Measurements from ENCODE around the gene ARHGEF4.
A peak's percentile ranks its signal among the peaks of the same experiment; 100 is the strongest.

The ARHGEF4 gene

DNA sequence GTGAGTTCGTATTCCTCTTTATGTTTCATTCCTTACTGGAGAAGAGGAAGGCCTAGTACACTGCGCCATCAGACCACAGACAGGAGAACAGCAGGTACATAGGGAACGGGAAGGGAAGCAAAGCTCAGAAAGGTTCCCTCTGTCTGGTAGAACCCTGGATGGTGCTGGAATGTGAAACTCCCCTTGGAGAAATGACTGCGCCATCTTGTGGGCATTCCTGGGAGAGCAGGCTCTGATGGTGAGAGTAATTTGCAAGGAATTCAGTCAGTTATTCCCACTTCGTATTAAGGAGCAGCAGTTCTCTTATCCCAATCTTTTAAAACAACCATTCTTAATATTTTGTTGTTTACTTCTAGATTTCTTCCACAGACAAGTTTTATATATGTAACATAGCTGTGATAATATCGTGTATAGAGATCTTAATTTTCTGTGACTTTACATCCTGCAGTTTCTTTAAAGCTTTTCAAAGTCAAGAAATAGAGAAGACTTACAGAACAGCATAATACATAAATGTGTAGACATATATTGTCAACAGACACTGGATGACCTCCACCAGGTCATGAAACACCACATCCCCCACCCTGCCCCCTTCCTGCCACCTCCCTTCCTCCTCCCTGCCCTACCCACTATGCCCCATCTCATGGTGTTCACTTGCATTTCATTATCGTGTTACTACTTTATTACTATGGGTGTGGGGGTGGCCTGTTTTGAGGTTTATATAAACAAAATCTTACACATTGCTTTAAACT lies 83.9 kb downstream of the ARHGEF4 start:
- DNase-seq: peak; percentile 65

DNA sequence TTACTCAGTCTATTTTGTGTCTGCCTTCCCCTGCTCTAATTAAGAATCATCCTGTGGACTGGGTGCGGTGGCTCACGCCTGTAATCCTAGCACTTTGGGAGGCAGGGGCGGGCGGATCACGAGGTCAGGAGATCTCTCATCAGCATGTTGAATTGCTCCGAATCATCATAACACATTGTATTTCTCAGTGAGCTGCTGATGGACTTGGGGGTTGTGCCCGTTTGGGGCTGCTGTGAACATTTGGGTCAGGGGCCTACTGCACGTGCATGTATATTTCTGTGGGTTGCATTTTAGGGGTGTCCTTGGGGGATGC lies 84.4 kb downstream of the ARHGEF4 start:
- no peak for DNase-seq

DNA sequence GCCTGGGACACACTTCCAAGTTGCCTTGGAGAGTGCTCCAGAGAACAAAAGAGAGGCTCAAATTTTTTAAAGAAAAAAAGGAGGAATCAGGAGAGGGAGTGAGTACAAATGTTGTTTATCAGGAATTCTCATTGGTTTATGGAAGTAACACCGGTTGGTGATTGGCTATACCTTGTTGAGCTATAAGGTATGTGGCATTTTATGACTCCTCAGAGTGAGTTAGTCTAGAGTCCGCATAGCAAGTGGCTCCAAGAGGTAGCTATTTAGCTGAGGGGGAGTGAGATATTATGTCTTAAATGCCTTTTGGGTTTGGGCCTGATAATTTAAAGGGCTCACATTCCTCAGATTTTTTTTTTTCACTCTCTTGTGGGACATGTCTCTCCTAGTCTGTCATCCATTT lies 85.7 kb downstream of the ARHGEF4 start:
- DNase-seq: no peak

DNA sequence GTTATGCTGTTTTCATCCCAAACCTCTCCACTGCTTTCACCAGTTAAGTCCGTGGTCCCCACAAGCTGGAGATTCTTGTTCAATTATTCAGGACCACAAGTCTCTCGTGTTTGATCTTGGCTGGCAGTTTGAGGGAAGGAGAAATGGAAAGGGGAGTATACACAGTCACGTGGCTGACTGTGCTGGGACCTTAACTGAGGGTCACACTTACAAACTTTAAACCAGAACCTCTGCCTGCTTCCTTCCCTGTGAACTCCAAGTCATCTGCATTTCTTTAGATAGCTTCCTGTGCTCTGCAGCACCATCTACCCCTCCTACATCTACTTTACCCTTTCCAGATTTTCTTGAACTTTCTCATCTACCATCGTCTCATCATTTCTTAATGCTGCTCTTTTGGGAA lies 91.7 kb downstream of the ARHGEF4 start:
- no peak for DNase-seq

DNA sequence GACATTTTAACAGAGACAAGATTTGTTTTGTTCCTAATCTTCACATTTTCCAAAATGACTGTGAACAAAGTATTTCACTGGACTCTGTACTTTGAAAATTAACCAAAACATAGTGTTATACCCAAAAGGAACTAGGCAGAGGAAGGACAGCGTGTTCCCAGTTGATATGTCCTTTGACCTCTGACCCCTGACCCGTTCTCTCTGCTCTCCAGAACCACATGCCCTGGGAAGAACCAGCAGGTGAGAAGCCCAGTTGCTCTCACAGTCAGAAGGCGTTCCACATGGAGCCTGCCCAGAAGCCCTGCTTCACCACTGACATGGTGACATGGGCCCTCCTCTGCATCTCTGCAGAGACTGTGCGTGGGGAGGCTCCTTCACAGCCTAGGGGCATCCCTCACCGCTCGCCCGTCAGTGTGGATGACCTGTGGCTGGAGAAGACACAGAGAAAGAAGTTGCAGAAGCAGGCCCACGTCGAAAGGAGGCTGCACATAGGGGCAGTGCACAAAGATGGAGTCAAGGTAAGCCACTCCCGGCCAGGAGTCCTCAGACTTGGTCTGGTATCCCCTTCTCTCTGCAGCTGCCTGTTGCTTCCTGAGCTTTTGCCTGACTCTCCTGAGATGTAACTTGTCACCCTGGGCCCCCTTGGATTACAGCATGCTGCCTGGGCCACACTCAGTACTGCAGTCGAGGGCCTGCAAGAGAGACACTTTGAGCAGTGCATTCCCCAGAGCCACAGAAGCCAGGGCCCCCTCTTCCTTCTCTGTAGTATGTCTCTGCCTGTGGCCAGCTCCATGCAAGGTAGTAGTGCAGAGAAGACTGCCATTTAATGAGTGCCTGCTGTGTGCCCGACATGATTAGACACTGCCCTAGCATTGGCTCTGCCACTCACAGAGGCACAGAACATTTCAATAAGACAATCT lies 94.3 kb downstream of the ARHGEF4 start:
- DNase-seq: no peak

DNA sequence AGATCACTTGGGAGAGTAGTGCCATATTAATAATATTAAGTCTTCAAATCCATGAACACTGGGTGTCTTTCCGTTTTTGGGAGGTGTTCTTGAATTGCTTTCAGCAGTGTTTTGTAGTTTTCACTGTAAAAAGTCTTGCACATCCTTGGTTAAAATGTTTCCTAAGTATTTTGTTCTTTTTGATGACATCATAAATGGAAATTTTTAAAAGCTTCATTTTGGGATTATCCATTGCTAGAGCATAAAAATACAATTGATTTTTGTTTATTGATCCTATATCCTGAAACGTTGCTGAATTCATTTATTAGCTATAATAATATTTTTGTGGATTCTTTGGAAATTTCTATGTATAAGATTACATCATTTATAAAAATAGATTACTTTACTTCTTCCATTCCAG lies 96.8 kb downstream of the ARHGEF4 start:
- no peak for DNase-seq

DNA sequence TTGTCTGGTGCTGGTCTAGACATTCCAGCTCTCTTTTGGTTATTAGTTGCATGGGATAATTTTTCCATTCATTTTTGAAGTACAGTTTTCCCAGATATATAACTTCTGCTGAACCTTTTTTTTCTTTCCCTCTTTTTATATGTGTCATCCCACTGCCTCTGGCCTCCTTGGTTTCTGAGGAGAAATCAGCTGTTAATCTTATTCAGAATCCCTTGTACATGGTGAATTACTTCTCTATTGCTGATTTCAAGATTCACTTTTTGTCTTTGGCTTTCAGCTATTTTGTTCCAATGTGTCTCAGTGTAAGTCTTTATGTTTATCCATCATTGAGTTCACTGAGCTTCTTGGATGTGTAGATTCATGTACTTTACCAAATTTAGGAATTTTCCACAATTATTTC lies 99.7 kb downstream of the ARHGEF4 start:
- no peak for DNase-seq

DNA sequence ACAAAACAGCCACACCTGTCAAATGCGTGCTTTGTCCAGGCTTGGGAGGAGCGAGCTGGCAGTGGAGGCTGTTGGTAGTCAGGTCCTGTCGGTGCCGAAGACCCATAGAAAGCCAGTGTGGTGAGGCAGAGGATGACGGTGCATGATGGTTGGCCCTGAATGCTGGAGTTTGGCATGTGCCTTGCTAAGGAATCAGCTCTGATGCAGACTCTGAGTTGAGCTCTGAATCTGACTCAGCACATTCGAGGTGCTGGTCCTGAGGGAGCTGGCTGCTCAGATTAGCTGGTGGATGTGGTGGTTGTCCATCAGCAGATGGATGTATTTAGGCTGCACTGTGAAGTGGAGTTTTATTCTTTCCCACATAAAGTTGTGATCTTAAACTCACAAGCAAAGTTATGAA lies 111.3 kb downstream of the ARHGEF4 start:
- DNase-seq: no peak

DNA sequence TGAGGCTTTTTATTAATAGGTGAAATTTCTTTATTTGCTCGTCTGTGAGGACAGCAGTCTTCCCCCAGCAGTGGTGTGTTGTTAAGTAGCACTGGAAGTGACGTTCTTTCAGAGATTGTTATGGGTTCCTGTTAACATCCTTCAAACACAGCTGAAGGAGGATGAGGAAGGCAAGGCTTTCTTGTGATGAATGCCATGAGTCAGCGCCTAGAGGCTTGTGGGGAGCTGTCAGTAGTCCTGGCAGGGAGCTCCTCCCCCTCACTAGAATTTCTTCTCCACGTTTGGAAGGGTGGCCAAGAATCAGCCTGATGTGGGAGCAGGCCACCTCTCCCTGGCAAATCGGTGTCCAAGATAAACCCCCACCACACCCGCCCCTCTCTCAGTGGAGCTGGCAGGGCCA lies 113.2 kb downstream of the ARHGEF4 start:
- DNase-seq: no peak

DNA sequence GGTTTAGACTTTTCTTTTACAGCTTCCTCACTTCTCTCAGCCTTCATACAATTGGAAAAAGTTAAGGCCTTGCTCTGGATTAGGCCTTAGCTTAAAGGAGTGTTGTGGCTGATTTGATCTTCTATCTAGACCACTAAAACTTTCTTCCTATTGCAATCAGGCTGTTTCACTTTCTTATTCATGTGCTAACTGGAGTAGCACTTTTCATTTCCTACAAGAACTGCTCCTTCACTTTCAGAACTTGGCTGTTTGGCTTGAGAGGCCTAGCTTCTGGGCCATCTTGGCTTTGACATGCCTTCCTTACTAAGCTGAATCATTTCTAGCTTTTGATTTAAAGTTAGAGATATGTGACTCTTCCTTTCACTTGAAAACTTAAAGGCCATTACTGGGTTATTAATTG lies 114.3 kb downstream of the ARHGEF4 start:
- no peak for DNase-seq

DNA sequence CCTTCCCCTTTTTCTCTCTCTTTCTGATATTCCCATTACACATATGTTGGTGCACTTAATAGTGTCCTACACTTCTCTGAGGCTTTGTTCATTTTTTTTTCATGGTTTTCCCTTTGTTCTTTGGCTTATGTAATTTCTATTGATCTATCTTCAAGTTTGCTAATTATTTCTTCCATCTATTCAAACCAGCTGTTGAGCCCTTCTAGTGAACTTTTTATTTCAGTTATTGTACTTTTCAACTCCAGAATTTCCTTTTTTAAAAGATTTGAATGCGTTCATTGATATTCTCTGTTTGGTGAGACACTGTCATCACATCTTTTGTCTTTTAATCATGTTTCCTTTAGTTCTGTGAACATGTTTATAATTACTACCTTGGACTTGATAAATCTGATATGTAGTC lies 118.2 kb downstream of the ARHGEF4 start:
- no peak for DNase-seq

DNA sequence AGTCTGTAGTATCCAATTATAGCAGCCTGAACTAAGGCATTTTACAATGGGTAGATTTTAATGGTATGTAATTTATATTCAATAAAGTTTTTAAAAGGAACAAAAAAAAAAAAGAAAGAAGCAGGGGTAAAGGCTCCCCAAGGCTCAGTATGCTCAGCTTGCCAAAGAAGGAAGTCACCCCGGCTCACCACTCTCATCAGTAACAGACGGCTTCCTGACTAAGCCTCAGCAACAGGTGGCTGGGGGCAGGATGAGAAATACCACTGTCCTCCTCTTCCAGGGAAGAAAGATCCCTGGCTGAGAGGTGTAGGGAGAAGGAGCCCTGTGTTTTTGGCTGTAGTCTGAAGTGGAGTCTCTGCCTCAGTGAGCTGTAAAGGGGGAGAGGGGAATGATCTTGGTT lies 121.2 kb downstream of the ARHGEF4 start:
- no peak for DNase-seq

DNA sequence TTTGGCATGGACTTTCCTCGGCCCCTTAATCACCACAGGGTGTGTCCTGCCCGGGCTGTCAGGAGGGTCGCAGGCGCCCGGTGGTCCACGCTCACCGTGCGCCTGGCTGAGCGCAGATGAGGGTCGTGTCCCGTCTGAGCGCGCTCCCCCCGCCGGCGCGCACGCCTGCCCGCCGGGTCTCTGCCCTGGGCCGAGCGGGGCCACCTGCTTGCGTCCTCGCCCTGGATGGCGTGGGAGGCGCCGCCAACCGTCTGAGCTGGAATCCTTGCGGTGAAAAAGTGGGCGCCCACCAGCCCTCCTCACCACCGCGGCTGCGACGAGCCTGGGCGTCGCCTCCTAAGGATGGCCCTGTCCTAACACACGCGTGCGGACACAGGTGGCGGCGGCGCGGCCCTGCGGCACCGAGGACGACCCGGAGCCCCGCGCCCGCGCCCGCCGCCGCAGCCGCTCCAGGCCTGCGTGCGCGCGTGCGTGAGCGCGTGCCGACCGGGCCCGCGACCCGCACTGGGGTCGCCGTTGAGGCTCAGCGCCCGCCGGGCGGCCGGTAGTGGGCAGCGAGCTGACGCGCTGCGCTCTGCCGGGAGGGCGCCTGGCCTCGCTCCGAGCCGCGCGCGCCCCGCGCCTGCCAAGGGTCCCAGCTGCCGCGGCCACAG lies 126.6 kb downstream of the ARHGEF4 start:
- no peak for DNase-seq

DNA sequence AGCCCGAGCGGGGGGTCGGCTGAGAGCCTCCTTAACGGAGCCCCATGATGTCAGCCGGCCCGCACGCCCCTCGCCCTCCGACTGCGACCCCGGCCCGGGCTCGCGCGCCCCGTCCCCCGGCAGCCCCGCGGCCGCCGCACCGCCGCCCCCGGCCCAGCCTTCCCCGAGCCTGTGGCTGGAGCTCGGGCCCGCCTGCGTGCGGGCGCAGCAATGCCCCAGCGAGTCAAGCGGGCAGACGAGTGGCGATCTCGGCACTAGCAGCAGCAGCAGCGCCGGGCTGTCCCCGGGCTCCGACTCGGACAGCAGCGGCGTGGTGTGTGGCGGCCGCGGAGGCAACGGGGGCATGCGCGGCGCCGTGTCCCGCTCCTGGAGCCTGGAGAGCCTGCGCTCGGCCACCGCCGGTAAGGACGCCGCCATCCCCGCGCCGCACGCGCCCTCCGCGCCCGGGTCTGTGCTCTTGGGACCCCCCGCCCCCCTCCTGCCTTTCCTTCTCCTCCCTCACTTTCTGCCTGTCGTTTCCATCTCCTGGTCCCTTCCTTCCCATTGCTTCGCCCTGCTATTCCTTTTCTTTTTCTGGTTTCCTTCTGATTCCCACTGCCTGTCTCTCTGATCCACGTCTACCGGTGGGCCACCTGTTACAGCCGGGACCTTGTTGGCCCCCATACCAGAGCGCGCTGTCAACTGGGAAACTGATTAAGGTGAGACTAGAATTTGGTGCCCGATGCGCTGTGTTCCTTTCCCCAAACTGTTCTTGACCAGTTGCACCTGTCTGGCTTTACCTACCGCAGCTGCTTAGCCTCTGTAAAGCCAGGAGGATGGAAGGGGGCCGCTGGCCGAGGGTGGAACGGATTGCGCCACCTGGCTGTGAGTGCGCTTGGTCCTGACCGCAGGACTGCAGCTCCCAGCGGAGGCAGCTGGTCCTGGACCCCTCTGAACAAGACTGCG lies 127.4 kb downstream of the ARHGEF4 start:
- no peak for DNase-seq

DNA sequence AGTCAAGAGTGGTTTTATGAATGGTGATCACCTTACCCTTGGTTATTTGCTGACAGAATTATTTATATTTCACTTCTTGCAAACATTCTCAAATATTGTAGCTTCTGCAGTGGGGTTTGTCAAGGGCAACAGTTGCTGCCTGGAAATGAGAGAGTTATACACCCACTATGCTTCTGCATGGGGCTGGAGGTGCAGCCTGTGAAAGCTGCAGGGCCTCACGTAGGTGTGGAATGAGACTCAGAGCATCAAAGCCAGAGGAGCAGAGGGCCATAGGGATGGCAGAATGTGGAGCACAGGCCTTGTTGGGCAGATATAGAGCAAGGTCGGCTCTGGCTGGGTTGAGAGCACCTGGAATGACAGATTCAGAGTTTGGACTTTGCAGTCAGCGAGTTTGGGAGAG lies 128.2 kb downstream of the ARHGEF4 start:
- DNase-seq: no peak

DNA sequence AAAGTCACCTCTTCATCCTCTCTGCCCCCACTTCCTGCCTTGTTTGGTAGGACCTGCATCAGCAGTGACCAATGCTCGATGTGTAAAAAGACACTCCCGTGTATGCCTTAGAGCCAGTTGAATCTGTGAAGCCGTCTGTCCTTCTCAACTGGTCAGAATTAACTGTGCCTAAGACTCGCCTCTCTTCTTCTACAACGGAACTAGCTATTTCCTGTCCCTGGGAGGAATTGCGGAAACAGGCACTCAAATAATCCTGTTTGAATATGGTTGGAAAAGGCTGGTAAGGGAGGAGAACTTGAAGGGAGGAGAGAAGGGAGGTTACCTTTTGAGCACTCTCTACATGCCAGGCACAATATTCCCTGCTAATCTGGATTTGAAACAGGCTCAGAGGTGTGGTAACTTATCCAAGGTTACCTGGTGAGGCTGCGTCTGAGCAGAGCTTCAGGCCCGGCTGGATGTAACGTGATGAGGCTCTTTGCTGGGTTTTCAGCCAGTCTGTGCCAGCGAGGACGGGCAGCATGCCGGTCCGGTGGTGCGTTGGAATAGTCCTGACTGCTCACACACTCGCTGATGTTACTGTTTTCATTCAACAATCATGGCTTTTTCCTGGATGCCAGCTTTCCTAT lies 129.5 kb downstream of the ARHGEF4 start:
- DNase-seq: no peak

DNA sequence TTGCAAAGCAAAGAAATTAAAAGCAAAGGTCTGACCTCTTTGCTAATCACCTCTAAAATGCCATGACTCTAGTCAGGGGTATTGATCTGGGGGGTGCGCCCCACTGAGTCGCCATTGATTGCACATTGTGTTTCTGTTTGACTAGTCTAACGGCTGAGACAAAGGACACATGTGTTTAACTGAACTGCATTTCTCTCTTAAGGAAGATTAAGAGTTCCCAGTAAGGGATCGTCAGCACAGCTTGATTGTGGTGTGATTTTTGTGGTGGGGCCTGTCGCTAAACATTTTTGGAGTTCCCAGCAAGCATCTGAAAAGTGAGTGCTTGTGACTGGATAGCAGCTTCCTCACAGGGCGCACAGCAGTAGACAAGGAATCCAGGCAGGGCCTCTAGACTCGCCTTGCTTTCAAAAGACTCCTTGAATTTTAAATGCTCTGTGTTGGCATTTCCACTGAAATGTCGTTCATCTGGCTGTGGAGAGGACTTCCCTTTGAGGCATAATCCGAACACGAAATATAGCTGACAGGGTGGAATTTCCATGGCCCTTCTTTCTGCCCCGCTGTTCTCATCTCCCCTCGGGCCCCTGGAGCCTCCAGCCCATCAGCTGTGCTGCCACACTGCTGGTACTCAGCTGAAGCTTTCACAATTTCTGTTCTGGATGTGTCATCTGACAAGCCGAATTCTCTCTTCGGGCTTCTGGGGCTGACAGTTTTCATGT lies 130.2 kb downstream of the ARHGEF4 start:
- DNase-seq: no peak

DNA sequence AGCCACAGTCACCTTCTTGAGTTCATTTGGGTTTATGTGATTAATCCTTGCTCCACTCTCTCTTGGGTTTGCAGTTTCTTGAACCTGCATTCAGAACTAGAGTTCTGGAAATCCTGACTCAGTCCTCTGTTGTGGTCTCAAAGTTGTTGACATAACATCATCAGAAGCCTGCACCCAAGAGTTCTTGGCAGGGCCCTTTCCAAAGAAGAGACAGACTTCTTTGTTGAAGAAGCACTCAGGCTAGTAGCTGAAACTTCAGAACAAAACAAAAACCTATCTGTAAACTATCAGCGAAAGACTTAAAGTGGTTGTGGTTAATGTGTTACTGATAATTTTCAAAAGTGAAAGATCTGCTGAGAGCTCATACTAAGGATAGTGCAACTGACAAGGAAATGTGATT lies 135.7 kb downstream of the ARHGEF4 start:
- no peak for DNase-seq

DNA sequence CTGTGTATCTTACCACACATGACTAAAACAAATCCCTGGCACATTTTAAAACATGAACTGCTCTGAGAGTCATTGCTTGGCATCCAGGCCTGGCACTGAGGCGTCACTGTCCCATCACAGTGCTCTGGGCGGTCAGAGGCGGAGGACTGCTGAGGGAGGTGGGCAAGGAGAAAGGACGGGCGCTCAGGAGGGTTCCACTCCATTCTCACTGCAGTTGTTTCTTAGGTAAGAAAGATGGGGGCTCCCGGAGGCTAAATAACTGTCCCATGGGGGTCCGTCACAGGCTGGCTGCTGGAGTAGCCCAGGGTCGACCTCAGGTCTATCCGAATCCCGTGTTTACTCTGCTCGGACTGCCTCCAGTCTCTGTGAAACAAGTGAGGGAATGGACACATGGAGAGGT lies 139.0 kb downstream of the ARHGEF4 start:
- no peak for DNase-seq

DNA sequence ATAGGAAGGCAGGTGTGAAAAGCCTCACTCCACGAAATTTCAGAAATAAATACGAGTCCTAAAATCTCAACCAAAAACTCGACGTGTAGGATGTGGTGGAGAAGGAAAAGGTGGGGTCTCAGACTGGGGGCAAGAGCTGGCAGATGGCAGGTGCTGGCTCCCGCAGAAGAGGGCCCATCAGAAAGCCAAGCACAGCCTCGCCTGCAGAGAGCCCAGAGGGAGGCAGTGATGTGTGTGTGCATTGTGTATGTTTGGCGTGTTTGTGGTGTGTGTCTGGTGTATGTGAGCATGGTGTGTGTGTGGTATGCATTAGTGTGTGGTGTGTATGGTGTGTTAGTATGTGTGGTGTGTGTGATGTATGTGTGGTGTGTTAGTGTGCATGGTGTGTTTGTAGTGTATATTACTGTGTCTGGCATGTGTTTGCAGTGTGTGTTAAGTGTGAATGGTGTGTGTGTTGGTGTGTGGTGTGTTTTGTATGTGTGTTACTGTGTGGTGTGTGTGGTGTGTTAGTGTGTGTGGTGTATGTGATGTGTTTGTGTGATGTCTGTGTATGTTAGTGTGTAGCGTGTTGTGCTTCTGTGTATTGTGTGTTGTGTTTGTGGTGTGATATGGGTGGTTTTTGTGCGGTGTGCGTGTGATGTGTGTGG lies 140.0 kb downstream of the ARHGEF4 start:
- no peak for DNase-seq

DNA sequence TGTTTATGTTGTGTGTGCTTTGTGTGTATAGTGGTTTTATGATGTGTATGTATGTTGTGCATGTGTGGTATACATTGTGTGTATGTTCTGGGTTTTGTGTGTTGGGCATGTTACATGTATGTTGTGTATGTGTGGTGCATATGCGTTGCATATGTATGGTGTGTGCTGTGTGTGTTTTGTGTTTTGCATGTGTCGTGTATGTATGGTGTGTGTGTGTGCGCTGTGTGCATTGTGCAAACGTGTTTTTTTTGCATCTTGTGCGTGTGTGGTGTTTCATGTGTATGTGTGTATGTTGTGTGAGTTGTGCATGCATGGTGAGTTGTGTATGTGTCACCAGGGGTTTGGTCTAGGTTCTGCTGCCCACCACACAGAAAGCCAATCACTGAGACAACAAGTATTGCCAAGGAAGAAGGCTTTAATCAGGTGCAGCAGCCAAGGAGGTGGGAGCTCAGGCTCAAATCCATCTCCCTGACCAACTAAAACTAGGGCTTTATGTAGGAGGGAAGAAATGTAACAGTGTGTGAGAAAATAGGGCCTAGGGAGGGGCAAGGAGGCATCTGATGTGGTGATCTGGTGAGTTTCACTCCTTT lies 140.8 kb downstream of the ARHGEF4 start:
- DNase-seq: no peak

Measured in stimulated activated CD4-positive, alpha-beta T cell treated with anti-CD3 and anti-CD28 coated beads, Interleukin-4, amount 100 ng/mL, for 24 hours (primary cell).